HCT116 (cell line): ENCODE data around the gene SORCS2. TPM values are rescaled to one million over a fixed set of nuclear protein-coding genes. Genes with fewer than 3 reads are reported as not detected.
A peak's percentile ranks its signal among the peaks of the same experiment; 100 is the strongest.

Experiments used
- ATAC-seq: fragments of 200-7000 bp; cut with Tn5 transposase; 2 replicates; pipeline ENCODE4 v1.9.1; 2020; ENCODE audit warnings: mild to moderate bottlenecking, moderate library complexity
- BruUV-seq: library from RNA; stranded (reverse); fragments of 400-500 nt; replicated peaks from 2 replicates; lab custom pipeline; 2021; lab: Mats Ljungman, UMichigan
- CTCF ChIA-PET: fragments of 300-600 bp; sonication (Branson Sonifier 250); formaldehyde crosslinking; loops from one replicate; lab custom pipeline; 2021; ENCODE audit warnings: antibody characterized with exemption; lab: Charles Lee
- POLR2A ChIA-PET: fragments of 300-600, 350-600 bp; sonication (Branson Sonifier 250); formaldehyde crosslinking; loops from one replicate; lab custom pipeline; 2021; ENCODE audit warnings: antibody characterized with exemption; lab: Charles Lee
- RAD21 ChIA-PET, 2 experiments: fragments of 300-600 bp; sonication (Branson Sonifier 250); formaldehyde crosslinking; loops; one replicate each; lab custom pipeline; 2023; ENCODE audit warnings: low total read pairs in 2 of 2; ENCODE audit not compliant: uncharacterized antibody in 2 of 2, unreplicated experiment in 2 of 2, low non-redundant PET in 1 of 2; lab: Charles Lee
- DNase-seq: peaks from one replicate; pipeline ENCODE4 v3.0.0-alpha.2; 2010; ENCODE audit warnings: low read depth, low spot score
- H2AFZ ChIP-seq: fragments of 200-600 bp; shearing (Covaris generic), sonication (generic); 2 replicates; pipeline ENCODE4 v1.6.1; 2017; ENCODE audit warnings: low read depth, mixed run types, mixed read lengths, antibody characterized with exemption, low read length; ENCODE audit not compliant: poor library complexity, severe bottlenecking
- H3K27ac ChIP-seq: 2 replicates; pipeline ENCODE4 v1.5.1; 2012; ENCODE audit warnings: low read depth, low read length
- H3K27me3 ChIP-seq: fragments of 200-600 bp; sonication (generic); 2 replicates; pipeline ENCODE4 v1.6.1; 2016; ENCODE audit warnings: mixed run types, low read length, mixed read lengths; ENCODE audit not compliant: insufficient read depth
- H3K36me3 ChIP-seq, 2 experiments: fragments of 200-500 bp in 1 of 2; fragments of 200-600 bp in 1 of 2; sonication (Bioruptor generic) in 1 of 2; sonication (generic) in 1 of 2; 2 replicates each; pipeline versions ENCODE4 v1.5.1 to v1.6.1; 2014 to 2016; ENCODE audit warnings: low read length in 2 of 2, inconsistent platforms in 1 of 2, mixed read lengths in 1 of 2, mixed run types in 1 of 2; ENCODE audit not compliant: insufficient read depth in 2 of 2, control insufficient read depth in 1 of 2
- H3K4me1 ChIP-seq, 2 experiments: fragments of 200-600 bp in 1 of 2; sonication (generic) in 1 of 2; 2 replicates each; pipeline versions ENCODE4 v1.5.1 to v1.6.1; 2012 to 2017; ENCODE audit warnings: low read length in 2 of 2, inconsistent platforms in 1 of 2, mild to moderate bottlenecking in 1 of 2, mixed read lengths in 1 of 2, mixed run types in 1 of 2, moderate library complexity in 1 of 2; ENCODE audit not compliant: insufficient read depth in 2 of 2, control insufficient read depth in 1 of 2
- H3K4me2 ChIP-seq: fragments of 200-600 bp; sonication (generic); 2 replicates; pipeline ENCODE4 v1.6.1; 2017; ENCODE audit warnings: mixed run types, low read length, mixed read lengths
- H3K4me3 ChIP-seq, 2 experiments: fragments of 200-600 bp in 1 of 2; sonication (generic) in 1 of 2; replicated peaks in 1 of 2; 2 replicates each; pipeline ENCODE4 v1.5.1; 2011 to 2016; ENCODE audit warnings: low read length in 2 of 2, control low read depth in 1 of 2, low read depth in 1 of 2, mild to moderate bottlenecking in 1 of 2, mixed read lengths in 1 of 2, mixed run types in 1 of 2
- H3K79me2 ChIP-seq: fragments of 200-600 bp; sonication (generic); 2 replicates; pipeline ENCODE4 v1.6.1; 2017; ENCODE audit warnings: mild to moderate bottlenecking, mixed run types, low read length, moderate library complexity, mixed read lengths; ENCODE audit not compliant: insufficient read depth
- H3K9ac ChIP-seq: fragments of 200-600 bp; sonication (generic); 2 replicates; pipeline ENCODE4 v1.6.1; 2016; ENCODE audit warnings: low read length, mixed read lengths
- H3K9me2 ChIP-seq: fragments of 200-600 bp; sonication (generic), shearing (Covaris generic); 2 replicates; pipeline ENCODE4 v1.6.1; 2017; ENCODE audit warnings: mixed run types, mild to moderate bottlenecking, moderate library complexity; ENCODE audit not compliant: insufficient read depth
- H3K9me3 ChIP-seq, 2 experiments: fragments of 200-500 bp in 1 of 2; fragments of 200-600 bp in 1 of 2; sonication (Bioruptor generic) in 1 of 2; sonication (generic) in 1 of 2; 2 replicates each; pipeline ENCODE4 v1.6.1; 2014 to 2017; ENCODE audit warnings: low read length in 2 of 2, mixed read lengths in 2 of 2, inconsistent platforms in 1 of 2, low read depth in 1 of 2, mild to moderate bottlenecking in 1 of 2, mixed run types in 1 of 2, moderate library complexity in 1 of 2; ENCODE audit not compliant: control insufficient read depth in 1 of 2, insufficient read depth in 1 of 2
- H4K20me1 ChIP-seq: fragments of 200-600 bp; sonication (generic), shearing (Covaris generic); 2 replicates; pipeline ENCODE4 v1.6.1; 2017; ENCODE audit warnings: mixed run types, mild to moderate bottlenecking, moderate library complexity; ENCODE audit not compliant: insufficient read depth
- CEBPB ChIP-seq: IDR thresholded peaks from 2 replicates; pipeline ENCODE4 v1.6.1; 2012; ENCODE audit warnings: low read depth
- ELF1 ChIP-seq: IDR thresholded peaks from 2 replicates; pipeline ENCODE4 v1.6.1; 2012; ENCODE audit warnings: low read depth, borderline replicate concordance
- EZH2 ChIP-seq: fragments of 200-600 bp; sonication (generic); IDR thresholded peaks from 2 replicates; pipeline ENCODE4 v1.6.1; 2017; ENCODE audit warnings: antibody characterized with exemption, mixed run types
- FOSL1 ChIP-seq: IDR thresholded peaks from 2 replicates; pipeline ENCODE4 v1.6.1; 2012; ENCODE audit warnings: low read depth
- JUND ChIP-seq: IDR thresholded peaks from 2 replicates; pipeline ENCODE4 v1.6.1; 2012
- POLR2AphosphoS5 ChIP-seq: IDR thresholded peaks from 2 replicates; pipeline ENCODE4 v1.6.1; 2011; ENCODE audit warnings: mild to moderate bottlenecking, low read depth, low read length, moderate library complexity
- RAD21 ChIP-seq: IDR thresholded peaks from 2 replicates; pipeline ENCODE4 v1.6.1; 2012; ENCODE audit warnings: low read depth, mild to moderate bottlenecking
- SIN3A ChIP-seq: IDR thresholded peaks from 2 replicates; pipeline ENCODE4 v1.6.1; 2012; ENCODE audit warnings: low read depth
- SP1 ChIP-seq: IDR thresholded peaks from 2 replicates; pipeline ENCODE4 v1.6.1; 2012; ENCODE audit warnings: low read depth
- SRF ChIP-seq: IDR thresholded peaks from 2 replicates; pipeline ENCODE4 v1.6.1; 2012; ENCODE audit warnings: low read depth
- TCF7L2 ChIP-seq: IDR thresholded peaks from 2 replicates; pipeline ENCODE4 v1.7.0; 2011; ENCODE audit warnings: borderline replicate concordance, inconsistent platforms; ENCODE audit not compliant: insufficient read depth, insufficient read length; ENCODE audit errors: extremely low read depth
- YY1 ChIP-seq: IDR thresholded peaks from 2 replicates; pipeline ENCODE4 v1.6.1; 2011; ENCODE audit warnings: low read length, low read depth, moderate library complexity, mild to moderate bottlenecking; ENCODE audit not compliant: insufficient replicate concordance; ENCODE audit errors: extremely low read depth
- ZFX ChIP-seq: fragments of 450-650 bp; IDR thresholded peaks from 2 replicates; pipeline ENCODE4 v1.6.1; 2017
- ZNF274 ChIP-seq: fragments of 200-500 bp; sonication (Bioruptor generic); IDR thresholded peaks from 2 replicates; pipeline ENCODE4 v1.6.1; 2014; ENCODE audit warnings: mild to moderate bottlenecking, low read depth, low read length, inconsistent platforms
- intact Hi-C: fragments of 100-400 bp; cut with micrococcal nuclease; formaldehyde crosslinking; loops from 2 replicates; pipeline ENCODE4 v1.10.0; 2022
- total RNA-seq: library from RNA; stranded (reverse); gene quantifications from one replicate; pipeline ENCODE4 v1.2.1, GENCODE V29; 2021; ENCODE audit not compliant: unreplicated experiment
- TF ChIP-seq, protein P1 (sequence below): IDR thresholded peaks from 2 replicates; pipeline ENCODE4 v1.6.1; 2012
- TF ChIP-seq, protein P2 (sequence below): IDR thresholded peaks from 2 replicates; pipeline ENCODE4 v1.6.1; 2011; ENCODE audit warnings: mild to moderate bottlenecking, low read length, moderate library complexity; ENCODE audit not compliant: insufficient replicate concordance; ENCODE audit errors: extremely low read depth
- TF ChIP-seq, protein P3 (sequence below), 3 experiments: fragments of 200-600 bp in 1 of 3; sonication (generic) in 1 of 3; IDR thresholded peaks in 2 of 3; conservative IDR thresholded peaks in 1 of 3; 2 replicates each; pipeline ENCODE4 v1.5.1; 2012 to 2017; ENCODE audit warnings: low read depth in 2 of 3, low read length in 2 of 3, antibody characterized with exemption in 1 of 3, borderline replicate concordance in 1 of 3, control low read depth in 1 of 3, mild to moderate bottlenecking in 1 of 3, mixed read lengths in 1 of 3, mixed run types in 1 of 3, moderate library complexity in 1 of 3; ENCODE audit not compliant: insufficient read depth in 1 of 3

The SORCS2 gene
- total RNA-seq, 1 experiment from 2014 or later, result 0.37 TPM

DNA sequence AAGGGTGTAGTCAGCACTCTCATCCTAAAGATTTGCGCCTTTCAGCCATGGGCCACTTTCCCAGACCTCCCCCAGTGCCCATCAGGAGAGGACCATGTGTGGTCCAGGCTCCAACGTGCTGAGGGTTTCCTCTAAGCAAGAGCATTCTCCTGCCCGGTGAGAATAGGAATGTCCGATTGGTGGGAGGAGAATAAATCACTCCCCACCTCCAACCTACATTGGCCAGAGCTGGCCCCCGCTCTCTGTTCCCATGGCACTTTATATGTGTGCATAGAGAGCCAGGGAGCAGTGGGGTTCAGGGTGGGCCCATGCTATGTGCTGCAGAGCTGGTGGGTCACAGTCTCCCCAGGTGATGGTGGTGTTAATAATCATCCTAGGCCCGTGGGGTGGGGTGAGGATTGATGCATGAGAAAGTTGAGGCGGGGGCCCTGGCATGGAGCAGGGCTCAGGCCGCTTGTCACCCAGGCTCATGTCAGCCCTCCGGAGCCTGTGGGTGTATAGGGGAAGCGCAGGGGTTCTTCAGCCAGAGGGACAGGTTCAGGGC, 6.8 kb upstream of the SORCS2 start:
- H3K9me2 ChIP-seq, result no peaks in the 10 kb centered on the region
- no TSS peak for BruUV-seq
- no peak overlapping the region for H3K4me3 ChIP-seq
- no peak overlapping the region for H2AFZ ChIP-seq
- RAD21 ChIA-PET, result no interaction called here
- CTCF ChIA-PET, result interaction anchor here (0.6 to 1.0 kb wide), 3 partner anchors 10 to 150 kb away, joined by 3 to 4 read pairs (median 3); no protein-coding TSS in a partner anchor
- ATAC-seq, result peak; percentile 16; the same call in 1 of the 2 replicates
- H4K20me1 ChIP-seq, result no peaks in the 10 kb centered on the region
- TF ChIP-seq SP1 (no peak), FOSL1 (no peak), JUND (no peak), YY1 (no peak)
- peaks cover 11% of the 10 kb centered on the region; the same call in 1 of the 2 replicates for H3K27me3 ChIP-seq
- H3K79me2 ChIP-seq, result no peaks in the 10 kb centered on the region
- H3K9ac ChIP-seq, result no peak overlapping the region
- no peak for DNase-seq
- no peaks in the 10 kb centered on the region for H3K9me3 ChIP-seq
- H3K36me3 ChIP-seq, result no peaks in the 10 kb centered on the region
- H3K4me1 ChIP-seq, result no peaks in the 10 kb centered on the region
- no peak overlapping the region for H3K4me2 ChIP-seq
- POLR2A ChIA-PET, result no interaction called here
- H3K27ac ChIP-seq, result no peak overlapping the region
- intact Hi-C loops, result loop anchor here (5.0 kb wide), 1 partner anchor 463 kb away; no protein-coding TSS in a partner anchor

DNA sequence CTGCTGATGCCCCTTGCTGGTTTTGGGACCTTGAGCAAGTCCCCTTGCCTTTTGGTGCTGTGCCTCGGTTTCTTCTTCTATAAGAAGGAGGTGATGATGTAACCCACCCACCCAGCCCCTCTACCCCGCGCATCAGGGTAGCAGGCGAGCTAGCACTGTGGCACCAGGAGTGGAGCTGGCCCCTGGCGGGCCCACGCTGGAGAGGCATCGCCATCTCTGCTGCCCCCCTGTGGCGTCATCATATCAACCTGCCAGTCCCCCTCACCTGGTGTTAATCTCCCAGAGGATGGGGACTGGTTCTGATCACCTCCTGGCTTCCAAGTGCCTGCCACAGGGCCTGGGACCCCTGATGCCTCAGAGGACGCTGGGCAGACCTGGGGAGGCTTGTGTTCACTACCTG, 6.3 kb upstream of the SORCS2 start:
- Histone ChIP-seq H3K9ac (no peak overlapping the region), H2AFZ (no peak overlapping the region), H3K4me2 (no peak overlapping the region), H3K9me2 (no peaks in the 10 kb centered on the region), H3K9me3 (no peaks in the 10 kb centered on the region), H4K20me1 (no peaks in the 10 kb centered on the region), H3K4me1 (no peaks in the 10 kb centered on the region), H3K36me3 (no peaks in the 10 kb centered on the region), H3K27ac (no peak overlapping the region), H3K27me3 (peaks cover 11% of the 10 kb centered on the region; the same call in 1 of the 2 replicates), H3K4me3 (no peak overlapping the region), H3K79me2 (no peaks in the 10 kb centered on the region)
- BruUV-seq, result no TSS peak
- intact Hi-C loops, result loop anchor here (5.0 kb wide), 1 partner anchor 464 kb away; no protein-coding TSS in a partner anchor
- ChIA-PET RAD21 (no interaction called here), CTCF (interaction anchor here (0.6 to 1.0 kb wide), 3 partner anchors 10 to 150 kb away, joined by 3 to 4 read pairs (median 3); no protein-coding TSS in a partner anchor), POLR2A (no interaction called here)
- ATAC-seq (peak; percentile 82), DNase-seq (no peak)
- TF ChIP-seq SP1, result no peak
- no peak for TF ChIP-seq SRF
- TF ChIP-seq, protein P1, sequence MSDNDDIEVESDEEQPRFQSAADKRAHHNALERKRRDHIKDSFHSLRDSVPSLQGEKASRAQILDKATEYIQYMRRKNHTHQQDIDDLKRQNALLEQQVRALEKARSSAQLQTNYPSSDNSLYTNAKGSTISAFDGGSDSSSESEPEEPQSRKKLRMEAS, result no peak
- no peak for TF ChIP-seq ZFX
- TF ChIP-seq POLR2AphosphoS5, result no peak
- no peak for TF ChIP-seq ELF1
- TF ChIP-seq ZNF274, result no peak
- no peak for TF ChIP-seq SIN3A
- peak; percentile 45 for TF ChIP-seq RAD21
- TF ChIP-seq, protein P2, sequence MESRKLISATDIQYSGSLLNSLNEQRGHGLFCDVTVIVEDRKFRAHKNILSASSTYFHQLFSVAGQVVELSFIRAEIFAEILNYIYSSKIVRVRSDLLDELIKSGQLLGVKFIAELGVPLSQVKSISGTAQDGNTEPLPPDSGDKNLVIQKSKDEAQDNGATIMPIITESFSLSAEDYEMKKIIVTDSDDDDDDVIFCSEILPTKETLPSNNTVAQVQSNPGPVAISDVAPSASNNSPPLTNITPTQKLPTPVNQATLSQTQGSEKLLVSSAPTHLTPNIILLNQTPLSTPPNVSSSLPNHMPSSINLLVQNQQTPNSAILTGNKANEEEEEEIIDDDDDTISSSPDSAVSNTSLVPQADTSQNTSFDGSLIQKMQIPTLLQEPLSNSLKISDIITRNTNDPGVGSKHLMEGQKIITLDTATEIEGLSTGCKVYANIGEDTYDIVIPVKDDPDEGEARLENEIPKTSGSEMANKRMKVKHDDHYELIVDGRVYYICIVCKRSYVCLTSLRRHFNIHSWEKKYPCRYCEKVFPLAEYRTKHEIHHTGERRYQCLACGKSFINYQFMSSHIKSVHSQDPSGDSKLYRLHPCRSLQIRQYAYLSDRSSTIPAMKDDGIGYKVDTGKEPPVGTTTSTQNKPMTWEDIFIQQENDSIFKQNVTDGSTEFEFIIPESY, result no peak
- TF ChIP-seq EZH2, result no peak
- no peak for TF ChIP-seq CEBPB
- no peak for TF ChIP-seq TCF7L2
- TF ChIP-seq, protein P3, sequence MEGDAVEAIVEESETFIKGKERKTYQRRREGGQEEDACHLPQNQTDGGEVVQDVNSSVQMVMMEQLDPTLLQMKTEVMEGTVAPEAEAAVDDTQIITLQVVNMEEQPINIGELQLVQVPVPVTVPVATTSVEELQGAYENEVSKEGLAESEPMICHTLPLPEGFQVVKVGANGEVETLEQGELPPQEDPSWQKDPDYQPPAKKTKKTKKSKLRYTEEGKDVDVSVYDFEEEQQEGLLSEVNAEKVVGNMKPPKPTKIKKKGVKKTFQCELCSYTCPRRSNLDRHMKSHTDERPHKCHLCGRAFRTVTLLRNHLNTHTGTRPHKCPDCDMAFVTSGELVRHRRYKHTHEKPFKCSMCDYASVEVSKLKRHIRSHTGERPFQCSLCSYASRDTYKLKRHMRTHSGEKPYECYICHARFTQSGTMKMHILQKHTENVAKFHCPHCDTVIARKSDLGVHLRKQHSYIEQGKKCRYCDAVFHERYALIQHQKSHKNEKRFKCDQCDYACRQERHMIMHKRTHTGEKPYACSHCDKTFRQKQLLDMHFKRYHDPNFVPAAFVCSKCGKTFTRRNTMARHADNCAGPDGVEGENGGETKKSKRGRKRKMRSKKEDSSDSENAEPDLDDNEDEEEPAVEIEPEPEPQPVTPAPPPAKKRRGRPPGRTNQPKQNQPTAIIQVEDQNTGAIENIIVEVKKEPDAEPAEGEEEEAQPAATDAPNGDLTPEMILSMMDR (IDR thresholded peaks at IDR 0.05 in 2 of 3, conservative IDR thresholded peaks at IDR 0.05 in 1 of 3; ENCODE audit: borderline replicate concordance in 1 of 3, insufficient read depth in 1 of 3, low read depth in 2 of 3, low read length in 2 of 3), result peak; percentile 27 to 40 (median 37); a peak in 4 of 6 replicates
- no peak for TF ChIP-seq YY1
